A673 (cell line): ENCODE measurements around the gene MLKL. TPM values are rescaled to one million over a fixed set of nuclear protein-coding genes. Genes with fewer than 3 reads are reported as not detected.

Experiments used
- BruUV-seq: library from RNA; stranded (reverse); fragments of 400-500 nt; replicated peaks from 2 replicates; lab custom pipeline; 2021; lab: Mats Ljungman, UMichigan
- CTCF ChIA-PET: fragments of 300-600 bp; sonication (Branson Sonifier 250); formaldehyde crosslinking; loops from one replicate; lab custom pipeline; 2022; ENCODE audit warnings: antibody characterized with exemption; lab: Charles Lee
- POLR2A ChIA-PET: fragments of 300-600 bp; sonication (Branson Sonifier 250); formaldehyde crosslinking; loops from one replicate; lab custom pipeline; 2022; ENCODE audit warnings: antibody characterized with exemption; ENCODE audit not compliant: low non-redundant PET; lab: Charles Lee
- DNase-seq: peaks from one replicate; pipeline ENCODE4 v3.0.0-alpha.2; 2015; ENCODE audit warnings: low spot score
- H3K27ac ChIP-seq: fragments of 200-600 bp; sonication (generic); 2 replicates; pipeline ENCODE4 v1.5.1; 2016; ENCODE audit warnings: mixed run types, low read depth, mild to moderate bottlenecking, mixed read lengths, antibody characterized with exemption, low read length; ENCODE audit not compliant: poor library complexity, severe bottlenecking
- H3K27me3 ChIP-seq: fragments of 200-600 bp; sonication (generic); replicated peaks from 2 replicates; pipeline ENCODE4 v1.6.1; 2017; ENCODE audit warnings: mixed run types, low read depth, mild to moderate bottlenecking, mixed read lengths, antibody characterized with exemption, low read length; ENCODE audit not compliant: insufficient read depth, poor library complexity
- H3K36me3 ChIP-seq: fragments of 200-600 bp; sonication (generic); 2 replicates; pipeline ENCODE4 v1.6.1; 2016; ENCODE audit warnings: mixed run types, mild to moderate bottlenecking, mixed read lengths, antibody characterized with exemption, low read length; ENCODE audit not compliant: insufficient read depth, poor library complexity, severe bottlenecking
- H3K4me1 ChIP-seq: fragments of 200-600 bp; sonication (generic); 2 replicates; pipeline ENCODE4 v1.6.1; 2017; ENCODE audit warnings: mixed run types, mild to moderate bottlenecking, mixed read lengths, antibody characterized with exemption, low read length; ENCODE audit not compliant: insufficient read depth, poor library complexity, severe bottlenecking
- H3K4me3 ChIP-seq: fragments of 200-600 bp; sonication (generic); 2 replicates; pipeline ENCODE4 v1.5.1; 2016; ENCODE audit warnings: low read depth, mixed run types, mild to moderate bottlenecking, mixed read lengths, low read length; ENCODE audit not compliant: poor library complexity, severe bottlenecking
- H3K9me3 ChIP-seq: fragments of 200-600 bp; sonication (generic); 2 replicates; pipeline ENCODE4 v1.6.1; 2016; ENCODE audit warnings: mixed run types, low read depth, mild to moderate bottlenecking, mixed read lengths, antibody characterized with exemption, low read length; ENCODE audit not compliant: poor library complexity, severe bottlenecking
- CTCF ChIP-seq: fragments of 300-800, 200-600 bp; sonication (generic); conservative IDR thresholded peaks from 2 replicates; pipeline ENCODE4 v1.5.1; 2017; ENCODE audit warnings: low read depth, mild to moderate bottlenecking, antibody characterized with exemption, low read length, moderate library complexity, mixed read lengths
- EZH2 ChIP-seq: fragments of 200-600 bp; sonication (generic); IDR thresholded peaks from 2 replicates; pipeline ENCODE4 v1.6.1; 2017; ENCODE audit warnings: borderline replicate concordance, low read depth, mild to moderate bottlenecking, mixed read lengths, antibody characterized with exemption, low read length; ENCODE audit not compliant: poor library complexity, severe bottlenecking
- intact Hi-C: fragments of 100-400 bp; cut with micrococcal nuclease; formaldehyde crosslinking; loops from one replicate; pipeline ENCODE4 v1.10.0; 2022; ENCODE audit not compliant: unreplicated experiment
- total RNA-seq: library from RNA; stranded (reverse); gene quantifications from 2 replicates; pipeline ENCODE4 v1.2.3, GENCODE V29; 2021

Gene MLKL
- total RNA-seq, 1 experiment from 2014 or later = 5.5 TPM

GRCh38 chr16:74721716-74722115 is 21.1 kb upstream of the MLKL start:
- POLR2A ChIA-PET = no interaction called here
- DNase-seq = no peak
- CTCF ChIA-PET = no interaction called here
- H3K27ac ChIP-seq = no peak overlapping the region
- intact Hi-C loops = no loop called here
- H3K4me1 ChIP-seq = no peaks in the 10 kb centered on the region
- H3K27me3 ChIP-seq = no peaks in the 10 kb centered on the region
- no peaks in the 10 kb centered on the region for H3K36me3 ChIP-seq
- no TSS peak for BruUV-seq
- TF ChIP-seq CTCF (no peak), EZH2 (no peak)
- H3K9me3 ChIP-seq = no peaks in the 10 kb centered on the region
- no peak overlapping the region for H3K4me3 ChIP-seq

- ChIA-PET CTCF (no interaction called here), POLR2A (interaction anchor here (0.6 kb wide), 1 partner anchor 40 kb away, joined by 3 read pairs; no protein-coding TSS in a partner anchor)
- intact Hi-C loops = no loop called here
- no peaks in the 10 kb centered on the region for H3K36me3 ChIP-seq
- H3K27me3 ChIP-seq = no peaks in the 10 kb centered on the region
- no peak for DNase-seq
- TF ChIP-seq CTCF (no peak), EZH2 (no peak)
- no peaks in the 10 kb centered on the region for H3K9me3 ChIP-seq
- H3K4me3 ChIP-seq = no peak overlapping the region
- H3K4me1 ChIP-seq = no peaks in the 10 kb centered on the region
- no peak overlapping the region for H3K27ac ChIP-seq
- no TSS peak for BruUV-seq
These were observed 19.9 kb upstream of the MLKL start for GRCh38 chr16:74720579-74720978.

GRCh38 chr16:74718741-74719610 is 18.3 kb upstream of the MLKL start:
- H3K27me3 ChIP-seq = no peaks in the 10 kb centered on the region

More at GRCh38 chr16:74718741-74719610, 18.3 kb upstream of the MLKL start:
- Histone ChIP-seq H3K27ac (no peak overlapping the region), H3K4me3 (no peak overlapping the region), H3K36me3 (no peaks in the 10 kb centered on the region), H3K9me3 (no peaks in the 10 kb centered on the region), H3K4me1 (no peaks in the 10 kb centered on the region)
- POLR2A ChIA-PET = no interaction called here
- no TSS peak for BruUV-seq
- CTCF ChIA-PET = no interaction called here
- DNase-seq = no peak
- intact Hi-C loops = no loop called here
- TF ChIP-seq CTCF (no peak), EZH2 (no peak)
